Keratinocyte (primary cell): ENCODE data around the gene KIZ. TPM values are rescaled to one million over a fixed set of nuclear protein-coding genes. Genes with fewer than 3 reads are reported as not detected.

Experiments used
- DNase-seq: peaks from one replicate; pipeline ENCODE4 v3.0.0-alpha.2; 2011; ENCODE audit warnings: low read depth, missing footprints, low spot score
- FAIRE-seq: peaks from 2 replicates; lab custom pipeline; 2011; peaks lifted over from hg19 to GRCh38; lab: Jason Lieb, UNC
- H2AFZ ChIP-seq: 2 replicates; pipeline ENCODE4 v1.6.0; 2012; ENCODE audit warnings: low read length, control low read depth, inconsistent platforms; ENCODE audit not compliant: control insufficient read depth
- H3K27ac ChIP-seq: 2 replicates; pipeline ENCODE4 v1.5.1; 2011; ENCODE audit warnings: low read length; ENCODE audit not compliant: control insufficient read depth, insufficient read depth
- H3K27me3 ChIP-seq: 3 replicates; pipeline ENCODE4 v1.6.0; 2011; ENCODE audit warnings: low read length; ENCODE audit not compliant: control insufficient read depth, insufficient read depth; ENCODE audit errors: extremely low read depth
- H3K36me3 ChIP-seq, 2 experiments: 2 replicates in 1 of 2; 3 replicates in 1 of 2; pipeline ENCODE4 v1.5.1; 2011; ENCODE audit warnings: low read length in 2 of 2, mild to moderate bottlenecking in 1 of 2; ENCODE audit not compliant: control insufficient read depth in 2 of 2, insufficient read depth in 2 of 2; ENCODE audit errors: extremely low read depth in 1 of 2
- H3K4me1 ChIP-seq: 3 replicates; pipeline ENCODE4 v1.5.1; 2011; ENCODE audit warnings: low read length; ENCODE audit not compliant: control insufficient read depth, insufficient read depth; ENCODE audit errors: extremely low read depth
- H3K4me2 ChIP-seq: 3 replicates; pipeline ENCODE4 v1.6.0; 2011; ENCODE audit warnings: low read depth, low read length; ENCODE audit not compliant: control insufficient read depth, insufficient read depth; ENCODE audit errors: extremely low read depth
- H3K4me3 ChIP-seq, 3 experiments: fragments of 200-600 bp in 1 of 3; sonication (generic) in 1 of 3; 2 replicates in 2 of 3; 3 replicates in 1 of 3; pipeline ENCODE4 v1.5.1; 2011 to 2016; ENCODE audit warnings: low read length in 3 of 3, mild to moderate bottlenecking in 3 of 3, control low read depth in 2 of 3, inconsistent platforms in 1 of 3, low read depth in 1 of 3, mixed read lengths in 1 of 3, mixed run types in 1 of 3, moderate library complexity in 1 of 3; ENCODE audit not compliant: control insufficient read depth in 2 of 3, insufficient read depth in 2 of 3; ENCODE audit errors: extremely low read depth in 1 of 3
- H3K79me2 ChIP-seq: 2 replicates; pipeline ENCODE4 v1.6.0; 2012; ENCODE audit warnings: low read length; ENCODE audit not compliant: control insufficient read depth, insufficient read depth
- H3K9ac ChIP-seq: 3 replicates; pipeline ENCODE4 v1.6.0; 2011; ENCODE audit warnings: low read length; ENCODE audit not compliant: control insufficient read depth, insufficient read depth; ENCODE audit errors: extremely low read depth
- H3K9me1 ChIP-seq: 3 replicates; pipeline ENCODE4 v1.6.0; 2011; ENCODE audit warnings: low read length; ENCODE audit not compliant: control insufficient read depth, insufficient read depth; ENCODE audit errors: extremely low read depth
- H3K9me3 ChIP-seq: 2 replicates; pipeline ENCODE4 v1.5.1; 2012; ENCODE audit warnings: low read depth, low read length; ENCODE audit not compliant: control insufficient read depth
- H4K20me1 ChIP-seq: 3 replicates; pipeline ENCODE4 v1.6.0; 2011; ENCODE audit warnings: low read length; ENCODE audit not compliant: control insufficient read depth, insufficient read depth; ENCODE audit errors: extremely low read depth
- EZH2 ChIP-seq: IDR thresholded peaks from one replicate; pipeline ENCODE4 v1.6.1; 2012; ENCODE audit warnings: inconsistent platforms, mild to moderate bottlenecking, low read length, moderate library complexity
- dilution Hi-C: fragments of 300-500 bp; cut with MboI; formaldehyde crosslinking; loops from one replicate; pipeline ENCODE4 v1.7.0; 2020; ENCODE audit warnings: low sequenced_read_pairs; ENCODE audit not compliant: extremely low pct_ligation_motif_present
- polyA plus RNA-seq, 5 experiments: library from polyadenylated mRNA; depleted of rRNA in 3 of 5; stranded (reverse) in 3 of 5; stranded (forward) in 1 of 5; unstranded in 1 of 5; fragments of >200 nt; gene quantifications; 1 replicate in 1 of 5; 2 replicates in 3 of 5; 3 replicates in 1 of 5; pipeline versions ENCODE4 v1.2.1 to v1.2.3, GENCODE V29; 2011 to 2012; ENCODE audit warnings: missing spikeins in 2 of 5, low read depth in 1 of 5, low replicate concordance in 1 of 5
- TF ChIP-seq, protein P1 (sequence below), 3 experiments: IDR thresholded peaks in 1 of 3; conservative IDR thresholded peaks in 1 of 3; optimal IDR thresholded peaks in 1 of 3; 2 replicates in 2 of 3; 3 replicates in 1 of 3; pipeline versions ENCODE3 to v1.5.1; 2011; ENCODE audit warnings: low read length in 3 of 3, mild to moderate bottlenecking in 3 of 3, moderate library complexity in 2 of 3, control low read depth in 1 of 3, inconsistent platforms in 1 of 3; ENCODE audit not compliant: insufficient read depth in 2 of 3; ENCODE audit errors: extremely low read depth in 1 of 3

The KIZ gene
- polyA plus RNA-seq, 1 donor (not counting 4 experiments of a cell fraction or from before 2014, with no cell fraction given) = 21.3 TPM

DNA sequence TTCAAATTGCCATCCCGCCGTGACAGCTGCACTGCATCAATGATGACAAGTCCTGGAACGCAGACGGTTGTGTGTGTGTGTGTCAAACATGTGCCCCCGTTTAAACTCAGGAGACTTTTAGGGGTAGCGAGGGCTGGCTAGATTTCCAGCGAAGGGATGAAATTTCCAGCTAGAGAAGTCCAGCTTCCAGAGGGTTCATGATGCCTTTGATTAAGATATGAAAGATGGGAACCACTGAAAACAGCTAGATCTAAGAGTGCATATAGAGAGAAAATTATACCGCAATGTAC lies 644 bp downstream of the KIZ start:
- Histone ChIP-seq H3K27me3 (no peaks in the 10 kb centered on the region), H4K20me1 (no peaks in the 10 kb centered on the region), H2AFZ (peak overlapping the region; percentile 96), H3K4me3 (peak overlapping the region; percentile 74 to 97 (median 88)), H3K9ac (peak overlapping the region; percentile 81), H3K4me1 (peaks cover 10% of the 10 kb centered on the region), H3K27ac (peak overlapping the region; percentile 56), H3K4me2 (peak overlapping the region; percentile 84), H3K9me3 (no peaks in the 10 kb centered on the region), H3K36me3 (no peaks in the 10 kb centered on the region), H3K79me2 (peaks cover 2% of the 10 kb centered on the region), H3K9me1 (no peaks in the 10 kb centered on the region)
- TF ChIP-seq EZH2 = no peak
- TF ChIP-seq, protein P1, sequence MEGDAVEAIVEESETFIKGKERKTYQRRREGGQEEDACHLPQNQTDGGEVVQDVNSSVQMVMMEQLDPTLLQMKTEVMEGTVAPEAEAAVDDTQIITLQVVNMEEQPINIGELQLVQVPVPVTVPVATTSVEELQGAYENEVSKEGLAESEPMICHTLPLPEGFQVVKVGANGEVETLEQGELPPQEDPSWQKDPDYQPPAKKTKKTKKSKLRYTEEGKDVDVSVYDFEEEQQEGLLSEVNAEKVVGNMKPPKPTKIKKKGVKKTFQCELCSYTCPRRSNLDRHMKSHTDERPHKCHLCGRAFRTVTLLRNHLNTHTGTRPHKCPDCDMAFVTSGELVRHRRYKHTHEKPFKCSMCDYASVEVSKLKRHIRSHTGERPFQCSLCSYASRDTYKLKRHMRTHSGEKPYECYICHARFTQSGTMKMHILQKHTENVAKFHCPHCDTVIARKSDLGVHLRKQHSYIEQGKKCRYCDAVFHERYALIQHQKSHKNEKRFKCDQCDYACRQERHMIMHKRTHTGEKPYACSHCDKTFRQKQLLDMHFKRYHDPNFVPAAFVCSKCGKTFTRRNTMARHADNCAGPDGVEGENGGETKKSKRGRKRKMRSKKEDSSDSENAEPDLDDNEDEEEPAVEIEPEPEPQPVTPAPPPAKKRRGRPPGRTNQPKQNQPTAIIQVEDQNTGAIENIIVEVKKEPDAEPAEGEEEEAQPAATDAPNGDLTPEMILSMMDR (optimal IDR thresholded peaks at IDR 0.05 in 1 of 3, IDR thresholded peaks at IDR 0.05 in 1 of 3, conservative IDR thresholded peaks at IDR 0.05 in 1 of 3; ENCODE audit: extremely low read depth in 1 of 3, insufficient read depth in 2 of 3, low read length in 3 of 3) = no peak
- no peak for FAIRE-seq
- no peak for DNase-seq
- dilution Hi-C loops = no loop called here

DNA sequence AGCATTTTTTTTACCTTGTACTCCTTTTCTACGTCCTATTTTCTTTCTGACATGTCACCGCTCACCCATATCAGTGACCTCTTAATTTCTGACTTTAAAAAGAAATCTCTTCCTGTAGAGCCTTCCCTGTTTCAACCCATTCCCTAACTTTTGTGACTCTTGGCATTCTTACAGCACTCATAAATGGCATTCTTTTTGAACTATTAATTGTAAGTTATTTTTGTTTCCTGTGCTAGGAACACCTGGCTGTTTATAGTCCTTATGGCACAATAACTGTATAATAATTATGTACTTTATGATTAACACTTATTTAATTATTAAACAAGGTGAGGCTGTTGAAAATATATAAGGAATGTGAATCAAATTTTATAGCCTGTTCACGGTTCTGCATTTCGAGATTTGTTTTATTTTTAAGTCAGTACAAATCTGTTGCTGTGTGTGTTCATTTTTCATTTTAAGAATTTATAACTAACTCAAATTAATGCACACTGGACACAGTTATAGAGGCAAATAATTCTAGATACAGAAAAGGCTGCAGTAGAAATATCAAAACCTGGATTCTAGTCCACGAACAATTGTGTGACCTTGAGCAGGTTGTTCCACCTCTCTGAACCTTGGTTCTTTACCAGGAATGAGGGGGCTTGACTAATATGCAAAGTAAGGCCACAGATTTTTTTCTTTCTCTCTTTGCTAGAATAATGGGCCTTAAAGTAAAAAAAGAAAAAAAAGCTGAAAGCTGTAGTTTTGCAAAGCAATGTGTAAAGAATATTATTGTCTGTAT lies 1.5 kb downstream of the KIZ start:
- H3K9me3 ChIP-seq = no peaks in the 10 kb centered on the region
- peak overlapping the region; percentile 84 for H3K4me2 ChIP-seq
- H3K27ac ChIP-seq = no peak overlapping the region
- H3K27me3 ChIP-seq = no peaks in the 10 kb centered on the region
- no peak overlapping the region for H2AFZ ChIP-seq
- no peak for DNase-seq
- H3K79me2 ChIP-seq = peaks cover 2% of the 10 kb centered on the region
- H4K20me1 ChIP-seq = no peaks in the 10 kb centered on the region
- H3K9me1 ChIP-seq = no peaks in the 10 kb centered on the region
- H3K36me3 ChIP-seq = no peaks in the 10 kb centered on the region
- FAIRE-seq = no peak
- TF ChIP-seq, protein P1 (optimal IDR thresholded peaks at IDR 0.05 in 1 of 3, IDR thresholded peaks at IDR 0.05 in 1 of 3, conservative IDR thresholded peaks at IDR 0.05 in 1 of 3; ENCODE audit: extremely low read depth in 1 of 3, insufficient read depth in 2 of 3, low read length in 3 of 3) = no peak
- no peak for TF ChIP-seq EZH2
- dilution Hi-C loops = no loop called here
- H3K9ac ChIP-seq = no peak overlapping the region
- peaks cover 10% of the 10 kb centered on the region for H3K4me1 ChIP-seq
- no peak overlapping the region for H3K4me3 ChIP-seq
